Kidney epithelial cell (primary cell): ENCODE data around the gene NPTX1. TPM values are rescaled to one million over a fixed set of nuclear protein-coding genes. Genes with fewer than 3 reads are reported as not detected.

ENCODE experiments used
- DNase-seq: peaks from one replicate; pipeline ENCODE4 v3.0.0-alpha.2; 2010; ENCODE audit warnings: low read depth
- H3K27me3 ChIP-seq: 2 replicates; pipeline ENCODE4 v1.6.0; 2011; ENCODE audit warnings: low read length; ENCODE audit not compliant: control insufficient read depth, insufficient read depth
- H3K36me3 ChIP-seq: 2 replicates; pipeline ENCODE4 v1.5.1; 2011; ENCODE audit warnings: low read length; ENCODE audit not compliant: control insufficient read depth, insufficient read depth
- H3K4me3 ChIP-seq: 2 replicates; pipeline ENCODE4 v1.5.1; 2011; ENCODE audit warnings: low read depth, mild to moderate bottlenecking, control low read depth, low read length
- CTCF ChIP-seq: IDR thresholded peaks from 2 replicates; pipeline ENCODE4 v1.5.1; 2011; ENCODE audit warnings: mild to moderate bottlenecking, moderate library complexity, low read length, control low read depth, inconsistent platforms; ENCODE audit not compliant: insufficient read depth, poor library complexity, severe bottlenecking
- total RNA-seq: library from RNA; depleted of rRNA; stranded (reverse); fragments of >200 nt; gene quantifications from 2 replicates; pipeline ENCODE4 v1.2.3, GENCODE V29; 2015

Gene NPTX1
- total RNA-seq, 1 donor from 2014 or later, result not detected

GRCh38 chr17:80471922-80472321, 4.5 kb downstream of the NPTX1 start:
- H3K36me3 ChIP-seq, result no peaks in the 10 kb centered on the region
- no peak overlapping the region for H3K4me3 ChIP-seq
- H3K27me3 ChIP-seq, result peaks cover 85% of the 10 kb centered on the region
- no peak for TF ChIP-seq CTCF
- no peak for DNase-seq

GRCh38 chr17:80470603-80471002, 5.8 kb downstream of the NPTX1 start:
- no peaks in the 10 kb centered on the region for H3K36me3 ChIP-seq
- H3K4me3 ChIP-seq, result no peak overlapping the region
- H3K27me3 ChIP-seq, result peaks cover 85% of the 10 kb centered on the region
- TF ChIP-seq CTCF, result no peak
- no peak for DNase-seq

DNA sequence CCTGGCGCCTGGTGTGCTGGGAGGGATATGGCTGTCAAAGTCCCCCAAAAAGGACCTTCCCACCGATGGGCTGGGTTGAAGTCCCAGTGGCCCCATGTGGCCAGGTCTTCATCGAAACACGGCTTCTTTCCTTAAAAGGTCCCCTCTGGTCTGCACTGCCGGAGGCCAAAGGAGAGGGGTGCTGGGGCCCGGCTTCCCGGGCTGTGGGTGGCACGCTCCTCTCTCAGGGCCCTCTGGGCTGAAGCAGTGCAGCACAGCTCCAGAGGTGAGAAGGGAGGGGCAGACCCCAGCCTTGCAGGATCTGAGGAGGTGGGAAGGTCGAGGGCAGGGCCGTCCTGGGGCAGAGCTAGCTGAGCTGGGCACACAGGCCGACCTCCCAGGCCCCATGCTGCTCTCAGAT, 6.7 kb downstream of the NPTX1 start:
- Histone ChIP-seq H3K4me3 (no peak overlapping the region), H3K27me3 (peaks cover 84% of the 10 kb centered on the region), H3K36me3 (no peaks in the 10 kb centered on the region)
- TF ChIP-seq CTCF, result no peak
- DNase-seq, result no peak

DNA sequence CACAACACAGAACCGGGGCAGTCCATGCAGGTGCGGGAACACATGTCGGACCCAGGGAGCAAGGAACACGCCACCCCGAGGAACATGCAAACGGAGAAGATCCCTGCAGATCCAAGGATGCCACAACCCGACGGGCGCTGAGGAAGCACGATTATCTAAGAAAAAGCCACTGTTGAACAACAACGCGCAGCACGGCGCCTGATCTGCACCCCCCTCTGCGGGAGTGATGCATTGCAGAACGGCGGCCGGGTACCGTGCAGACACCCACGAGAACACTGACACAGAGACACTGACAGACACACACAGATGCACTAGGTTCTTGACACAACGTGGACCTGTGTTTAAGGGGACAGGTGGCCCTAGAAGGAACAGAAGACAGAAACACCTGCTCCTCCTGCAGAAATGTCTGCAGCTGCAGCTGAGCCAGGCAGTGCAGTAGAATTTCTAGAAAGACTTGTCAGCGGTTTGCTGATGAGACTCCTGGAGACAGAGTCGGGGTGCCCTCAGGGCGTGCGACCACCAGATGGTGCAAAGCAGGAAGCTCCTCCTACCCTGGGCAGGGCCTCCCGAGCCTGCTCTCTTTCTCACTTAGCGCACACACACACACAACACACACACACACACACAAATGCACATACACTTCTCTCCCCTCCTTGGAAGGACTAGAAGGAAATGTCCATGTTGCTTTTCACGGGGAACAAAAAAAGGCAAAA, 7.5 kb downstream of the NPTX1 start:
- Histone ChIP-seq H3K36me3 (no peaks in the 10 kb centered on the region), H3K27me3 (peaks cover 81% of the 10 kb centered on the region), H3K4me3 (no peak overlapping the region)
- TF ChIP-seq CTCF, result no peak
- no peak for DNase-seq

DNA sequence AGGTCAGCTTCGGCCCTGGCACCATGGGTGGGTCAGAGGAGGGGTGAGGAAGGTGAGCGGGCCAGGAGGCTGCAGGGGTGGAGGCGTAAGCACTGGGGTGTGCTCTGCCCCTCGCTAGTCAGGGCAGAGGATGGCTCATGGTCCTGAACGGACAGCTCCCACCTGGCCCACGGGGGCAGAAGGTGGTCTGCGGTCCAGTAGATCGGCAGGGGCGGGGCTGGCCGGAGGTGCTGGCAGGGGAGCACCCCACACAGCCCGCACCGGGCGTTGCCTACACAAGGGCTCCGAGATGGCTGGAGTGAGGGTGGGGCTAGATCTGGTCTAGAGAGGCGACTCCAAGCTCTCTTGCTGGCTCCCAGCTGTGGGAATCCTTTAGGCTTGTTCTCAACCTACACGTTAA, 8.2 kb downstream of the NPTX1 start:
- DNase-seq, result no peak
- no peak overlapping the region for H3K4me3 ChIP-seq
- no peak for TF ChIP-seq CTCF
- H3K36me3 ChIP-seq, result no peaks in the 10 kb centered on the region
- peaks cover 80% of the 10 kb centered on the region for H3K27me3 ChIP-seq

GRCh38 chr17:80466188-80466705, 10.2 kb downstream of the NPTX1 start:
- Histone ChIP-seq H3K27me3 (peaks cover 72% of the 10 kb centered on the region), H3K36me3 (no peaks in the 10 kb centered on the region), H3K4me3 (no peak overlapping the region)
- no peak for TF ChIP-seq CTCF
- DNase-seq, result no peak
